AML-193 (cell line): Measurements from ENCODE around the gene HIRIP3.
A peak's percentile ranks its signal among the peaks of the same experiment; 100 is the strongest.

Experiments
- DNase-seq, 2 experiments: peaks; one replicate each; lab custom pipeline; 2025; lab: John Stamatoyannopoulos, UW

The HIRIP3 gene

DNA sequence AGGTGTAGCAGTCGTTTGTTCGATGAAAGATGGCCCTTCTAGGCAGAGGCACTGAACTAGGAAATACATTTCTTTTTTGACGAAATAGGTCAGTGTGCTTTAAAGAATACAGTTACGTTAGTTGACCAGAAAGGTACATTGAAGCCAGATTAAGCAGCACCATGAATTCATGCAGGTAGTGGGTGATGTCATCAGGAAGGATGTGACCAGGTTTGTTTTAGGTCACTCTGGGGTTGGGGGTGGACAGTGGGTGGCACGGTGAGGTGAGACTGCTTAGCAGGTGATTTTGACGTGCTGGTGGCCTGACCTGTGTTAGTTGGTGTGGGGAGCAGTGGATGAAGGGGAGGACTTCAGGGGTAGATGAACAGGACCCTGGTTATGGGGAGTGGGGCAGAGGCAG, 4.2 kb upstream of the HIRIP3 start:
- no peak for DNase-seq

DNA sequence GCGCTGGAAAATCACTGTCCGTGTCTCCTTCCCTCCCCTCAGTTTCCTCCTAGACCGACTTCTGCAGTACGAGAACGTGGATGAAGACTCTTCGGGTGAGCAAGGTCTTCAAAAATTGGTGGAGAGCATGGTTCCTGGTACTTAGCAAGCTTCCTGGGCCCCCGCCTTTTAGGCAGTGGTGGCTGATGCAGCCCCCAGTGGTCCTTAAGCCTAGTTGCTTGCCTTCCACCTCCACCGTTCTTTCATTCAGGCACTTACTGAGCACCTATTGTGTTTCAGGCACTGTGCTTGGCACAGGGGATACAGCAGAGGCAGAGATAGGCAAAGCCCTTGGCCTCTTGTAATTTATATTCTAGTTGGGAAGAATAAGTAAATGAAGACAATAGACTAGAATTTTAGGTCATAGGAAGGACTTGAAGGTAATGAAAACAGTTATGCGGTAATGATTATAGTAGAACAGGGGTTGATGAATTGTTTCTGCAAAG, 1.4 kb upstream of the HIRIP3 start:
- no peak for DNase-seq

DNA sequence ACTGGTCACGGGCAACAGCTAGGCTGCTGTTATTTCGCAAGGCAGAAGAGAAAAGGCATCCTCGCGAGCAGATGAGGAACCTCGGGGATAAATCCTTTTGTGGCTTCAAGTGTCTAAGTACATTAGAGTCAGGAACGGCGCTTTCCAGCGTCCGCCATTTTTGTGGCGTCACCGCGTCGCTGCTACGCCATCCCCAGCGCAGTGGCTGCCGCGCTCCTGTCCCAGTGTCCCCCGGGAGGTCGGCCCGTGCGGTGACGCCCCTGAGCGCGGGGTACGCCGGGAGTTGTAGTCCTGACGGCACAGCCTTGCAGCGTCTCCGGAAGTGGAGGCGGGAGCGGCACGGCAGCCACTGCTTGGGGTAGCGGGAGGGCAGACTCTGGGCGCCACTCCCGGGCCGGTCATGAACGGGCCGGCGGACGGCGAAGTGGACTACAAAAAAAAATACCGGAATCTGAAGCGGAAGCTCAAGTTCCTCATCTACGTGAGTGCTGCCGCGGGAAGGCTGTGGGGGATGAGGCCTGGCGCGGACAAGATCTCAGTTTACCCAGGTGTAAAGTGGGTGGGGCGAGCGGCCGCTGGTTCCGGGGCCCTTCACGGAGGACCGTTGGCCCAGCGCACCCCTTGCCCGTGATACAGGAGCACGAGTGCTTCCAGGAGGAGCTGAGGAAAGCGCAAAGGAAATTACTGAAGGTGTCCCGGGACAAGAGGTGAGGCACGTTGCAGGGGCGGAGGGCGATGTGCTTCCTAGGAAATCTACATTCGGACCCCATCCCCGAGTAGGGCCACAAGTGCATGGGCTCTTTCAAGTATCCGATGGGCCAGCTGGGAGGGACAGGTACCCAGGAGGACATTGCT, 721 bp upstream of the HIRIP3 start, which contains the start of gene INO80E:
Gene INO80E (plus strand): TSS at position 331 of the 855 bp plus-strand sequence. CDS start 70 bp downstream, at position 401.
- peak; percentile 90 to 91 for DNase-seq

DNA sequence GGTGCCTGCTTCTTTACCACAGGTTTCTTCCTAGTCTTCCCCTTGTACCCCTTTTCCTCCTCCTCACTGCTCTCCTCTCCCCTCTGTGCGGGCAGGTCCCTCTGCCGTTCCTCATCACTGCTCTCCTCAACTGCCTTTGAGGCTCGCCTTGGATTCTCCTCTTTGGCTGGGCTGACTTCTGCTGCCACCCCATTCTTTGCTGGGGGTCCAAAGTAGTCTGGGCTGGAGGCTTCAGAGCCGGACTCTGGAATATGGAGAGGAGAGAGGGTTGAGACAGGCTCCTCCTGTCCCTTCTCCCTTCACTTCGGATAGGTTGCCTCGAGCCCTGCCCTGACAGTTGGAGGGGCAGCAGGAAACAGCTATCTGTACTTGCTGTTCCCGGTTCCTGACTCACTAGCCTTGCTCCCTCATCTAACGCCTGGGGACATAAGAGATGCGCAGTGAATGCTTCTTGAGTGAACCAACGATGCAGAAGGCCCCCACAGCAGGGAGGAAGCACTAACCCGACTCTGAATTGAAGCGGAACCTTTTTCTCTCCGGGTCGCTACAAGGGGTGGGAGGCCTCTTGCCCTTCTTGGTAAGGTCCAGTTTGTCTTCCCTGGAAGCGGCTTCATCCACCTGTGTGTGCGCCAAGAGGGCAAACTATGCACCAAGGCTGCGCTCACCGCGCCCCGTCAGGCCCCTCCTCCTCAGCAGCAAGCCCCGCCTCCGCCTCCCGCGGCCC, 655 bp downstream of the HIRIP3 start:
- DNase-seq = peak in 1 of 2 experiments; percentile 39

DNA sequence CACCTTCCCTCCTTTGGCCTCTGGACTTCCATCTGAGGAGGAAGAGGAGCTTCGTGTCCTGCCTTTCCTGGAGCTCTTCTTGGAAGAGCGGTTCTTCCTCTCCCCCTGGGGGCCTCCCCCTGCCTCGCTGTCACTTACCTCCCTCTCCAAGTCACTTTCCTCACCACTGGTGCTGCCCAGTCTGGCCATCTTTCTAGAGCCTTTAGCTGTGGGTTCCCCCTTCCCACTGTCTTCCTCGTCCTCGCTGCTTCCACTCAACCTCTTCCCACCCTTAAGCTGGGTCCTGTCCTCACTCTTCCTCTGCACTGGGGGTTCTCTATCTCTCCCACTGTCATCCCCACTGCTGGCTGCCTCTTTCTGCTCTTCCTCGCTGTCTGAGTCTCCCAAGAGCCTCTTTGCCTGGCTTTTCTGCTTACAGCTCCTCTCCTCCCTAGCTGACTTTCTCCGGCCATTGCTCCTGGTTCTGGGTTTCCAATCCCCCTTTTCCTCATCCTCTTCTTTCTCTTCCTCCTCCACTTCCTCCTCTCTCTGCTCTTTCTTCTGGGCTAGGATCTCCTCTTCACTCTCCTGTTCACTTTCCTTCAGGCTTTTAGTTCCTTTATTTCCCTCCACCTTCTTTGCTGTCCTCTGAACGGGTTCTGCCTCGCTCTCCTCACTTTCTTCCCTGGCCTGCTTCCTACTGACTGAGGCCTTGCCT, 1.4 kb downstream of the HIRIP3 start:
- no peak for DNase-seq

GRCh38 chr16:29993191-29993902, 2.1 kb downstream of the HIRIP3 start:
- no peak for DNase-seq

DNA sequence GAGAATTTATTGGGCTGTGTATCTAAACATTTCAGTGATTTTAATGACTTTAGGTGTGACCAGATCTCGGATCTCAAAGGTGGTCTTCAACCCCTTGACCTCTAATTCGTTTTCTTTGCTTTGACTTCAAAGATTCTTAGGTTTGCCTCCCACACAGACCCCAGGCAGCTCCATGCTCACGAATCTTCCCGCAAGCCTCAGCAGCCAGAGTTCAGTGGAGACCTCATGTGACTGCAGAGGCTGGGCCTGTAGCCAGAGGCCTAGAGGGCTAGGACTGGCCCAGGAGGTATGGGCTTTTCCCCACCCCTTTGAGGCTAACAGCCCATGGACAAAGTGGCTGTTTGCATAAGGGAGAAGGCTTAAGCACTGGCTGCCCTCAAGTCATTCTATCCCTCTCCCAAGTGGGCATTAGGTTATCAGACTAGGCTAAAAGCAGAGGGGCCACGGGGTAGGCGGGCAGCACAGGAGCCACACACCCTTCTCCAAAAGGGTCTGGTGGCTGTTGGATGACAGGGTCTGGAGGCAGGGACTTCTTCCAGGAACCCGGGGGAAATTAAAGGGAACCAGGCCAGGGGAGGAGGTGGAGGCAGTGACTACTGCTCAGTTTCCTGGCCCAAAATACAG, 3.0 kb downstream of the HIRIP3 start:
- DNase-seq = no peak

DNA sequence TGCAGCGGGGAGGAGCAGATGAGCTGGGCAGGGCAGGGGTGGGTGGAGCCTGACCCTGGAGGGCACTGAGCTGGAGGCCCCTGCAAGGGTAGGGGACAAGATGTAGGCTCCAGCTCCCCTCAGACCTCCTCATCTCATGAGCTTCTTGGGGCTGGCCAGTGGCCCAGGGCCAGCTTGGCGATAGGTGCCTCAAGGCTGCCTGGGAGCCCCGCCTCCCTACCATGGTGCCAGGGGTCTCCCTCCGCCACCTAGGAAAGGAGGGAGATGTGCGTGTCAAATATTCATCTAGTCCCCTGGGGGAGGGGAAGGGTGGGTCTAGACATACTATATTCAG, 3.9 kb downstream of the HIRIP3 start:
- DNase-seq = no peak

- no peak for DNase-seq
These were observed 4.4 kb downstream of the HIRIP3 start for GRCh38 chr16:29990883-29991570.

GRCh38 chr16:29990034-29990433, 5.4 kb downstream of the HIRIP3 start:
- no peak for DNase-seq

- DNase-seq = no peak
These were observed 6.1 kb downstream of the HIRIP3 start for GRCh38 chr16:29989111-29989858.

GRCh38 chr16:29988346-29989075, 6.9 kb downstream of the HIRIP3 start:
- no peak for DNase-seq

- DNase-seq = no peak
These were observed 7.9 kb downstream of the HIRIP3 start for GRCh38 chr16:29987371-29988085.

DNA sequence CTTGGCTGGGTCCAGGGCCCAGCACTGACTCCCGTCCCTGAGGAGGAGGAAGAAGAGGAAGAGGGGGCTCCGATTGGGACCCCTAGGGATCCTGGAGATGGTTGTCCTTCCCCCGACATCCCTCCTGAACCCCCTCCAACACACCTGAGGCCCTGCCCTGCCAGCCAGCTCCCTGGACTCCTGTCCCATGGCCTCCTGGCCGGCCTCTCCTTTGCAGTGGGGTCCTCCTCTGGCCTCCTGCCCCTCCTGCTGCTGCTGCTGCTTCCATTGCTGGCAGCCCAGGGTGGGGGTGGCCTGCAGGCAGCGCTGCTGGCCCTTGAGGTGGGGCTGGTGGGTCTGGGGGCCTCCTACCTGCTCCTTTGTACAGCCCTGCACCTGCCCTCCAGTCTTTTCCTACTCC, 8.5 kb downstream of the HIRIP3 start:
- DNase-seq = no peak

DNA sequence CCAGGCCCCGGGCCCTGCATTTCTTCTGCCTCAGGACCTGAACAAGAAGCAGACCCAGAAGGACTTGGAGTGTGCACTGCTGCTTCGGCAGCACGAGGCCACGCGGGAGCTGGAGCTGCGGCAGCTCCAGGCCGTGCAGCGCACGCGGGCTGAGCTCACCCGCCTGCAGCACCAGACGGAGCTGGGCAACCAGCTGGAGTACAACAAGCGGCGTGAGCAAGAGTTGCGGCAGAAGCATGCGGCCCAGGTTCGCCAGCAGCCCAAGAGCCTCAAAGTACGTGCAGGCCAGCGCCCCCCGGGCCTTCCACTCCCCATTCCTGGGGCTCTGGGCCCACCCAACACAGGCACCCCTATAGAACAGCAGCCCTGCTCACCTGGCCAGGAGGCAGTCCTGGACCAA, 9.2 kb downstream of the HIRIP3 start:
- no peak for DNase-seq

- DNase-seq = no peak
These were observed 10.1 kb downstream of the HIRIP3 start for GRCh38 chr16:29985271-29985811.

- no peak for DNase-seq
These were observed 10.7 kb downstream of the HIRIP3 start for GRCh38 chr16:29984764-29985147.

- DNase-seq = no peak
These were observed 11.2 kb downstream of the HIRIP3 start for GRCh38 chr16:29984137-29984763.
